Fibroblast of pulmonary artery (primary cell): ENCODE results near the gene IPMK.
"Not testable (repeated sequence)": the region's sequence is repeated elsewhere in the genome, so short reads cannot be mapped to it uniquely, and the experiment has no call there.

Source experiments
- DNase-seq: peaks from one replicate; pipeline ENCODE4 v3.0.0-alpha.2; 2010; ENCODE audit warnings: low read depth
- H3K4me3 ChIP-seq: replicated peaks from 2 replicates; pipeline ENCODE4 v1.5.1; 2011; ENCODE audit warnings: low read depth, mild to moderate bottlenecking, control low read depth, low read length, moderate library complexity
- TF ChIP-seq, protein P1 (sequence below): IDR thresholded peaks from 2 replicates; pipeline ENCODE4 v1.5.1; 2011; ENCODE audit warnings: mild to moderate bottlenecking, control low read depth, low read length, inconsistent platforms; ENCODE audit errors: missing control alignments

Gene IPMK

DNA sequence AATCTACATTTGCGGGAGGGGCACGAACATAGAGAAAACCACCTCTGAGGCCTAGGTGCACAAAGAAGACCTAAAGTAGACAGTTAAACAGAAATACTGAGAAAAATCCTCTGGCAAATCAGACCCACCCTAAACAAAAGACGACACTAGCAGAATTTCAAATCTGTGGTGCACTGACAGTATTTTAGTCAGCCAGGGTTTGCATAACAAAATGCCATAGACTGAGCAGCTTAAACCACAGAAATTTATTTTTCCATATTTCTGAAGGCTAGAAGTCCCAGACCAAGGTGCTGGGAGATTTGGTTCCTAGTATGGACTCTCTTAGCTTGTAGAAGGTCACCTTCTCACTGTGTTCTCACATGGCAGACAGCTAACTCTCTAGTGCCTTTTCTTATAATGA, 26.3 kb downstream of the IPMK start:
- H3K4me3 ChIP-seq: no peak overlapping the region
- DNase-seq: peak; percentile 26
- TF ChIP-seq, protein P1, sequence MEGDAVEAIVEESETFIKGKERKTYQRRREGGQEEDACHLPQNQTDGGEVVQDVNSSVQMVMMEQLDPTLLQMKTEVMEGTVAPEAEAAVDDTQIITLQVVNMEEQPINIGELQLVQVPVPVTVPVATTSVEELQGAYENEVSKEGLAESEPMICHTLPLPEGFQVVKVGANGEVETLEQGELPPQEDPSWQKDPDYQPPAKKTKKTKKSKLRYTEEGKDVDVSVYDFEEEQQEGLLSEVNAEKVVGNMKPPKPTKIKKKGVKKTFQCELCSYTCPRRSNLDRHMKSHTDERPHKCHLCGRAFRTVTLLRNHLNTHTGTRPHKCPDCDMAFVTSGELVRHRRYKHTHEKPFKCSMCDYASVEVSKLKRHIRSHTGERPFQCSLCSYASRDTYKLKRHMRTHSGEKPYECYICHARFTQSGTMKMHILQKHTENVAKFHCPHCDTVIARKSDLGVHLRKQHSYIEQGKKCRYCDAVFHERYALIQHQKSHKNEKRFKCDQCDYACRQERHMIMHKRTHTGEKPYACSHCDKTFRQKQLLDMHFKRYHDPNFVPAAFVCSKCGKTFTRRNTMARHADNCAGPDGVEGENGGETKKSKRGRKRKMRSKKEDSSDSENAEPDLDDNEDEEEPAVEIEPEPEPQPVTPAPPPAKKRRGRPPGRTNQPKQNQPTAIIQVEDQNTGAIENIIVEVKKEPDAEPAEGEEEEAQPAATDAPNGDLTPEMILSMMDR: no peak

DNA sequence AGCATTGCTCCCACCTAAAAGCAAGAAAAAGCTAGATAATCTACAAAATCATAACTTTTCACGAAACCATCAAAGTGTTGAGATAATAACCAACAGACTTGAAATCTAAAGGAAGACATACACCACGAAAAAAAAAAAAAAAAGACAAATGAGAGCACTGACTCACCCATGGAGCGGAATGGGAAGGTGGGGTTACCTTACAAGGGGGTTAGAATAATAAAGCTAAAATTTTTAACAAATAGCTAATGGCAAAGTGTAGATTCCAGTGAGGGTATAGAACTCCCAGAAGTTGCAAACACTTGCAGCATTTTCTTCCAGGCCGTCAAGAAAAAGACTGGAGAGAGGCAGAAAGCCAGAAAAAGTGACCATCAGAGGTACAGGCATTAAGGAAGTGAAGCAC, 27.2 kb downstream of the IPMK start:
- TF ChIP-seq, protein P1: no peak
- no peak overlapping the region for H3K4me3 ChIP-seq
- peak; percentile 17 for DNase-seq

DNA sequence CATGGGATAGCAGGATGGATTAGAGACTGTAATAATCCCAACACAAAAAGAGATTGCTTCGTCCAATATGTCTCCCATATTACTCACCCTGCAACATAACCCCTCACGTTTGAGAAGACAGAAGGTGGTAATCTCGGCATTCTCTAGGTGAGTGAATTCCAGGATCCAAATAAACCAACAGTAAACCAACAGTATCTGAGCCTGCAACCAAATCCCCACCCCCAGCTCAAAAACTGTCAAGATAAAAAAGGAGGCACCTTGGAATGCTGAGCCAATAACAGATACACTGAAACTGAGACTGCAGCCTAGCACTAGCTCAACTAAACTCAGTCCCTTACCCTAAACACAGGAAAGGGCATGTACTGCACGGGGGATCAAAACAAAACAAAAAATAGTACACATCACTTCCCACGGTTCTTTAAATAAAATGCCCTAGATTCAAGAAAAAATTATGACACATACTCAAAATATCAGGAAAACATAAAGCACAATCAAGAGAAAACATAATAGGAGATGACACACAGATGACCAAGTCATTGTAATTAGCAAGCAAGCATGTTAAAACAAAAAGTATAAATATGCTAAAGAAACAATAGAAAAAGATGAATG, 28.0 kb downstream of the IPMK start:
- DNase-seq: peak; percentile 41
- TF ChIP-seq, protein P1: no peak

DNA sequence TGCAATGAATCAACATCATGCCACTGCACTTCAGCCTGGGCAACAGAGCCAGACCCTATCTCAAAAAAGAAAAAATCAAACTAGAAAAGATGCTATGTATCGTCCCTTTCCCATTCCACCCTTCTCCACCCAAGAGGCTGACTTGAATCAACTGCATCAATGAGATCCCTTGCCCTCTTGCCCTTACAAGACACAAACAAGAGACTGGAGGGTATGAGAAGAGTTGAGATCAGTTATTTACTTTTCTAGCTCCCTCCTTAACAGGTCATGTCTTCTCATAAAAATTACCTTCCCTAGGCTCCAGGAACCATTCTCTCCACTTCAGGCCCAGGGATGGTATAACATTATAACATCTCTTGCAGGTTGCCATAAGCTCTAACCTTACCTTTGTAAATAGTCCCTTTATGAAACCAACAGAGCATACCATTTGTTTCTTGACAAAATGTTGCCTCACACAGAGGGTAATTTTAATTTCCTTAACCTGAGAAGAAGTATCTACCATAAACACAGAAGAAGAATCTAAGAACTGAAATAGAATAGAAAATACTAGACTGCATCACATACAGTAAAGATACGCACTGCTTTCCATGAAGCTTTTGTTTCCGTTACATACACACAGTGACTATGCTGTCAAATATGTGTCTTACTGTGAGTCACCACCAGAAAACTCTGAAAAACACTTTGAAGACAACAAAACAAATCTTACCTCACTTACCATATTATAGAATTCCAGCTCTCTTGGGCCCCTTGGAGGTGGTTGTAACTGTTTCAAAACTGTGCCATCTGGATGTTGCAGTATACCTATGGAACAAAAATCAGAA, 30.5 kb downstream of the IPMK start:
- TF ChIP-seq, protein P1: no peak
- DNase-seq: peak; percentile 96
- H3K4me3 ChIP-seq: no peak overlapping the region

More for the DNA sequence above, 28.0 kb downstream of the IPMK start:
- no peak overlapping the region for H3K4me3 ChIP-seq

DNA sequence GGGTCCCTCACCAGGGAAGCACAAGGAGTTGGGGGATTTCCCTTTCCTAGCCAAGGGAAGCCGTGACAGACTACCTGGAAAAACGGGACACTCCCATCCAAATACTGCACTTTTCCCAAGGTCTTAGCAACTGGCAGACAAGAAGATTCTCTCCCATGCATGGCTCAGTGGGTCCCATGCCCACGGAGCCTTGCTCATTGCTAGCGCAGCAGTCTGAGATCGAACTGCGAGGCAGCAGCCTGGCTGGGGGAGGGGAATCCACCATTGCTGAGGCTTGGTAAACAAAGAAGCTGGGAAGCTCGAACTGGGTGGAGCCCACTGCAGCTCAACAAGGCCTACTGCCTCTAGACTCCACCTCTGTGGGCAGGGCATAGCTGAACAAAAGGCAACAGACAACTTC, 37.8 kb downstream of the IPMK start:
- not testable (repeated sequence) for DNase-seq

DNA sequence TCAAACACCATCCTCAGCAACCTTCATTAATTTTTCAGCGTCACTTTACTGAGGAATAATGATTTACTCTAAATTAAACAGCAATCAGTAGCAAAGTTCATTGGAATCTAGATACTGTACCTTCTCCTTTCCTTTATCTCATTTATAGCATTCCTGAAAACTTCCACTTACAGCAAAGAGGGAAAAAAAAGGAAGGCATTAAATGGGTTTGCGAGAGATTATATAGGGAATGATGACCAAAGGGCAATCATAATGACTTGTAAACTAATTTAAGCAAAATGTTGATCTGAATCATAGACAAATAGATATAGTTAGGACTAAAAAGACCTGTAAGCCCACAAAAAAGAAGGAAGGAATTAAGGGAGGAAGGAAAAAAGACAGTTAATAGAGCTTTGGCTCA, 42.0 kb downstream of the IPMK start:
- DNase-seq: no peak
- H3K4me3 ChIP-seq: no peak overlapping the region
- TF ChIP-seq, protein P1: no peak

More for the DNA sequence above, 37.8 kb downstream of the IPMK start:
- not testable (repeated sequence) for H3K4me3 ChIP-seq

DNA sequence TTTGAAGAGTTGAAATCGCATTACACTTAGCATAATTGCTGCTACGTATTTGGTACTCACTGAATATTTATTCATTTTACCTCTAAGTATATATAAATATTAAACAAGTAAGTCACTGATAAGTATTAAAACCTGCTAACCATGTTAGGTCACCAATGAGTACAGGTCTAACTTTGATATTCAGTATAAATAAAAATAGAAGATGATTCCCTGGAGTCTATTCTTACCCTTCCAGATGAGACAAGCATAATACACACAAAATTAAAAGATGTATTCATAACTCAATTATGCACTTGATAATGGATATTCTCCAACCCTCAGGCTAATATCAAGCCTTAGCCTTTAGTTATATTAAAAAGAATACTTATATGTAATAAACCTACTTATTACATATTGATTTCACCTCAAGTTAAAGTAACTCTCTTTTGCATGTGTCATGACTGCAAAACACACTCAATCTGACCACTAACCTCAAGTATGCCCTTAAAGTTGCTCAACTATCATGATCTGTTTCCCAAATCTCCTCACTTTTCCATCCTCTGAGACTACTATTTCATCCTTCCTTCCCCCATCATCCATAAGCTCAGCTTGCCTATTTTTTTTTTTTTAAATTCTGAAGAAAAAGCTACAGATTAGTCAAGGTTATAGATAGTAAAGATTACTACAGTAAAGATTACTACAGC, 46.8 kb downstream of the IPMK start:
- peak; percentile 43 for DNase-seq
- no peak overlapping the region for H3K4me3 ChIP-seq
- TF ChIP-seq, protein P1: no peak
